ENCODE results near the gene DOK4.

The DOK4 gene

DNA sequence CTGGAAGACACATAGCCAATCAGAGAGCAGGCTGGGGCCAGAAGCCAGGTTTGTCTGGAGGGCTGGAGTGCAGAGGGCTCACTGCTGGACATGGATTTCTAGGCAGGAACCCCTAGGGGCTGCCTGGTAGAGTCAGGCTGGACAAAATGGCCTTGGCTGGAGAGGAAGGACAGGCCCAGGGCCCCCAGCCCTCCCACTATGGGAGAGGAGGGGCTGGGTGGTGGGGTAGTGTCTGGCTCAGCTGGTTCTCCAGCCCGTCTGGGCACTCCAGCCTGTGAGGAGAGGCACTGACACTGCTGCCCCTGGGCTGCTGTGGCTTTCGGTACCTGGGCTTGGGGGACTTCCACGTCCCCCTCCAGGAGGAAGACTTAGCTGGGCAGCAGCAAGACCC is 21.7 kb upstream of the DOK4 start:
- Histone ChIP-seq H3K9ac (ENCODE audit: low read length) (no peak overlapping the region), H4K8ac (ENCODE audit: low read length) (peak overlapping the region; percentile 35), H3K18ac (ENCODE audit: low read depth in 1 of 2, low read length in 2 of 2) (no peak overlapping the region), H3K4me3 (ENCODE audit: insufficient read depth in 1 of 2, low read depth in 1 of 2, low read length in 2 of 2) (no peak overlapping the region), H3K4ac (ENCODE audit: low read depth in 1 of 2, low read length in 2 of 2) (no peak overlapping the region), H2BK12ac (ENCODE audit: low read length in 2 of 2) (peak overlapping the region in 1 of 2 experiments; percentile 30), H4K91ac (ENCODE audit: low read length) (no peak overlapping the region), H3K9me3 (ENCODE audit: control insufficient read depth, low read length) (no peaks in the 10 kb centered on the region), H3K79me1 (replicated peaks; ENCODE audit: low read length, poor library complexity, severe bottlenecking) (no peaks in the 10 kb centered on the region), H3K27me3 (ENCODE audit: control insufficient read depth in 1 of 2, insufficient read depth in 1 of 2, low read length in 2 of 2) (peaks cover 0 to 48% of the 10 kb centered on the region in 2 experiments), H2BK120ac (ENCODE audit: low read depth, low read length) (no peak overlapping the region), H3K14ac (ENCODE audit: low read length in 2 of 2) (peak overlapping the region in 1 of 2 experiments; percentile 37), H2AFZ (ENCODE audit: low read depth, low read length) (no peak overlapping the region), H3K4me2 (ENCODE audit: low read length, poor library complexity, severe bottlenecking) (no peak overlapping the region), H2BK5ac (ENCODE audit: low read depth, low read length, poor library complexity, severe bottlenecking) (no peak overlapping the region), H3K23ac (ENCODE audit: low read length in 2 of 2) (no peak overlapping the region), H2AK5ac (ENCODE audit: low read length, severe bottlenecking) (peak overlapping the region; percentile 27), H2BK15ac (ENCODE audit: low read depth, poor library complexity, severe bottlenecking) (no peak overlapping the region), H3K36me3 (ENCODE audit: control insufficient read depth in 1 of 2, insufficient read depth in 2 of 2, low read depth in 1 of 2, low read length in 2 of 2) (peaks cover 4 to 11% of the 10 kb centered on the region in 2 experiments), H3K4me1 (ENCODE audit: control insufficient read depth, insufficient read depth, low read depth, low read length) (peaks cover 32% of the 10 kb centered on the region), H3K27ac (ENCODE audit: low read length, poor library complexity, severe bottlenecking) (no peak overlapping the region)
- 71% methylated on average over 1 of the region's 3 CpGs for WGBS
- no peak for DNase-seq

DNA sequence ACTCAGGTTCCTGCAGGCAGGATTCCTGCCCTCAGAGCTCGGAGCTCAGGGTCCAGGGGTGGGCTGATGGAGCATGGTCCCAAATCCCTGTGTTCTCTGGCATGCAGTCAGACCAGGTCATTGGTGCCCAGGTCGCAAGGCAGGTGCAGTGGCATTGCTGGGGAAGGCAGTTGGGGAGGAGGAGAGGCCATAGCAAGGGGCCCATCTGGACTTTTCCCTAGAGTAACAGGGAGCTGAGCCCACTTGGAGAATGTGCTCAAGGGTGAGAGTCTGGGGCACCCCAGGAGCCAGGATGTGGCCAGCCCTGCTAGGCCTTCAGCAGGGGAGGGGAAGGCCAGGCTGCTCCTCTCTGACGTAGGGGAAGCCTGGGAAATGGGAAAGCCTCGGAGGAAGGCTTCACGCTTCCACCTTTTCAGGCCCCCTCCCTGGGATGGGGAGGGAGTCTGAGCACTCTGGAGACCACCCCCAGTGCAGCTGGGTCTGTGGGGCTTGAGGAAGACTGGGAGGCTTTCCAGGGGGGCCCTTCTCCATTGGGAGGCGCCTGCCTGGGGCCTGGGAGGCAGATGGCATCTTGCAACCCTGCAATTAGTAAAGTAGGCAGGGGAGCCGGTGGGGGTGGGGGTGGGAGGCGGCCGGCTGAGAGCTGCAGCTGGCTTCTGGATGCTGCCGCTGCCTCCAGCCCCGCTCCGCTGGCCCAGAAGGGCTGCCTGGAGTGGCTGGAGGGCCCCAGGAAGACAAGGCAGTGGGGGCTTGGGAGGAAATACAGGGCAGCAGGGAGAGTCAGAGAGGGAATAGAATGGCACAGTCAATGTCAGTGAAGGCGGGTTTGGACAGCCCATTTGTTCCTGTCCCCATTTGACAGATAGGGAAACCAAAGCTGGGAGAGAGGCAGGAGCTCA is 21.1 kb upstream of the DOK4 start:
- H3K4me2 ChIP-seq (ENCODE audit: low read length, poor library complexity, severe bottlenecking), result no peak overlapping the region
- H3K4ac ChIP-seq (ENCODE audit: low read depth in 1 of 2, low read length in 2 of 2), result no peak overlapping the region
- H2AK5ac ChIP-seq (ENCODE audit: low read length, severe bottlenecking), result peak overlapping the region; percentile 27
- no peak overlapping the region for H3K27ac ChIP-seq (ENCODE audit: low read length, poor library complexity, severe bottlenecking)
- H3K4me3 ChIP-seq (ENCODE audit: insufficient read depth in 1 of 2, low read depth in 1 of 2, low read length in 2 of 2), result no peak overlapping the region
- H3K23ac ChIP-seq (ENCODE audit: low read length in 2 of 2), result no peak overlapping the region
- no peaks in the 10 kb centered on the region for H3K79me1 ChIP-seq (replicated peaks; ENCODE audit: low read length, poor library complexity, severe bottlenecking)
- no peak overlapping the region for H4K91ac ChIP-seq (ENCODE audit: low read length)
- 49% methylated on average over 13 of the region's 13 CpGs for WGBS
- H3K36me3 ChIP-seq (ENCODE audit: control insufficient read depth in 1 of 2, insufficient read depth in 2 of 2, low read depth in 1 of 2, low read length in 2 of 2), result peaks cover under 1 to 5% of the 10 kb centered on the region in 2 experiments
- H3K18ac ChIP-seq (ENCODE audit: low read depth in 1 of 2, low read length in 2 of 2), result no peak overlapping the region
- H3K4me1 ChIP-seq (ENCODE audit: control insufficient read depth, insufficient read depth, low read depth, low read length), result peaks cover 25% of the 10 kb centered on the region
- H3K14ac ChIP-seq (ENCODE audit: low read length in 2 of 2), result peak overlapping the region in 1 of 2 experiments; percentile 62
- peak overlapping the region; percentile 39 for H2BK120ac ChIP-seq (ENCODE audit: low read depth, low read length)
- H3K27me3 ChIP-seq (ENCODE audit: control insufficient read depth in 1 of 2, insufficient read depth in 1 of 2, low read length in 2 of 2), result peaks cover 0 to 54% of the 10 kb centered on the region in 2 experiments
- no peaks in the 10 kb centered on the region for H3K9me3 ChIP-seq (ENCODE audit: control insufficient read depth, low read length)
- peak overlapping the region; percentile 32 for H4K8ac ChIP-seq (ENCODE audit: low read length)
- peak overlapping the region in 1 of 2 experiments; percentile 12 for H2BK12ac ChIP-seq (ENCODE audit: low read length in 2 of 2)
- H2AFZ ChIP-seq (ENCODE audit: low read depth, low read length), result no peak overlapping the region
- H2BK5ac ChIP-seq (ENCODE audit: low read depth, low read length, poor library complexity, severe bottlenecking), result no peak overlapping the region
- DNase-seq, result no peak
- H2BK15ac ChIP-seq (ENCODE audit: low read depth, poor library complexity, severe bottlenecking), result no peak overlapping the region
- H3K9ac ChIP-seq (ENCODE audit: low read length), result no peak overlapping the region

DNA sequence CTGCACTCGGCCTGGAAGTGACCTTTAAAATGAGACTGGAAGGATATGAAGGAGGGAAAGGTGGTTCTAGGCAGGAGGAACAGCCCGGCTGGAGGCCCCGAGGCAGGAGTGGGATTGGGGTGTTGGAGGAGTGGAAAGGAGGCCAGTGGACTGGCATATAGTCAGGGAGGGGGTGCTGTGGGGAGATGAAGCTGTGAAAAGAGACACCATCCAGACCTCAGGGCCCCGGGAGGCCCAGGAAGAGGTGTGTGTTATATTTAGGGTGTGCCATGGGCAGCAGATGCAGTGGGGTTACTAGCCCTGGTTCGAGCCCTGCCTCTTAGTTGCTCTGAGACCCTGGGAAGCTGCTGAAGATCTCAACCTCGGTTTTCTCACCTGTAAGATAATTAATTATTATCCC is 18.9 kb upstream of the DOK4 start:
- WGBS, result 87% methylated on average over 6 of the region's 6 CpGs
- Histone ChIP-seq H2BK12ac (ENCODE audit: low read length in 2 of 2) (no peak overlapping the region), H2BK5ac (ENCODE audit: low read depth, low read length, poor library complexity, severe bottlenecking) (no peak overlapping the region), H3K27me3 (ENCODE audit: control insufficient read depth in 1 of 2, insufficient read depth in 1 of 2, low read length in 2 of 2) (peaks cover 0 to 70% of the 10 kb centered on the region in 2 experiments), H3K14ac (ENCODE audit: low read length in 2 of 2) (no peak overlapping the region), H4K91ac (ENCODE audit: low read length) (no peak overlapping the region), H3K23ac (ENCODE audit: low read length in 2 of 2) (no peak overlapping the region), H3K4ac (ENCODE audit: low read depth in 1 of 2, low read length in 2 of 2) (no peak overlapping the region), H3K4me3 (ENCODE audit: insufficient read depth in 1 of 2, low read depth in 1 of 2, low read length in 2 of 2) (no peak overlapping the region), H2BK15ac (ENCODE audit: low read depth, poor library complexity, severe bottlenecking) (no peak overlapping the region), H3K18ac (ENCODE audit: low read depth in 1 of 2, low read length in 2 of 2) (no peak overlapping the region), H3K9ac (ENCODE audit: low read length) (no peak overlapping the region), H3K4me2 (ENCODE audit: low read length, poor library complexity, severe bottlenecking) (no peak overlapping the region), H2BK120ac (ENCODE audit: low read depth, low read length) (no peak overlapping the region), H2AFZ (ENCODE audit: low read depth, low read length) (no peak overlapping the region), H3K79me1 (replicated peaks; ENCODE audit: low read length, poor library complexity, severe bottlenecking) (no peaks in the 10 kb centered on the region), H3K36me3 (ENCODE audit: control insufficient read depth in 1 of 2, insufficient read depth in 2 of 2, low read depth in 1 of 2, low read length in 2 of 2) (no peaks in the 10 kb centered on the region), H3K9me3 (ENCODE audit: control insufficient read depth, low read length) (no peaks in the 10 kb centered on the region), H4K8ac (ENCODE audit: low read length) (no peak overlapping the region), H3K4me1 (ENCODE audit: control insufficient read depth, insufficient read depth, low read depth, low read length) (peaks cover 22% of the 10 kb centered on the region), H3K27ac (ENCODE audit: low read length, poor library complexity, severe bottlenecking) (no peak overlapping the region), H2AK5ac (ENCODE audit: low read length, severe bottlenecking) (no peak overlapping the region)
- DNase-seq, result no peak

DNA sequence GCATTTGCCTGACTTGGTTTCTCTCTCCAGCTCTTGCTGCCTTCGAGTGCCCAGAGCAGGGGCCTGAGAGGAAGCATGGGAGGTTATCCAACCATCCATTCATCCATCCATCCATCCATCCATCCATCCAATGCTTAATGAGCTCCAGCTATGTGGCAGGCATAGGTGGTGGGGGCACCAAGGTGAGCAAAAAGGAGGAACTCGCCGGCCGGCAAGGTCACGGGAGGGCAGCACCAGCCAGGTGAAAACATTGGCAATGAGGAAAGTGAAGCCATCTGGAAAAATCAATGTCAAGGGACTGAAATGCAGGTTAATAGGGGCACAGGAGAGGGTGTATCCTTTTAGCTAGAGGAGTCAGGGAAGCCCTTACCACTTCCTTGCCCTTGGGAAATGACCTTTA is 18.2 kb upstream of the DOK4 start:
- 94% methylated on average over 5 of the region's 5 CpGs for WGBS
- no peak overlapping the region for H3K4me3 ChIP-seq (ENCODE audit: insufficient read depth in 1 of 2, low read depth in 1 of 2, low read length in 2 of 2)
- H3K27ac ChIP-seq (ENCODE audit: low read length, poor library complexity, severe bottlenecking), result no peak overlapping the region
- no peak overlapping the region for H3K9ac ChIP-seq (ENCODE audit: low read length)
- H3K23ac ChIP-seq (ENCODE audit: low read length in 2 of 2), result no peak overlapping the region
- H3K4ac ChIP-seq (ENCODE audit: low read depth in 1 of 2, low read length in 2 of 2), result no peak overlapping the region
- H3K4me2 ChIP-seq (ENCODE audit: low read length, poor library complexity, severe bottlenecking), result no peak overlapping the region
- no peaks in the 10 kb centered on the region for H3K79me1 ChIP-seq (replicated peaks; ENCODE audit: low read length, poor library complexity, severe bottlenecking)
- no peak overlapping the region for H3K18ac ChIP-seq (ENCODE audit: low read depth in 1 of 2, low read length in 2 of 2)
- H4K8ac ChIP-seq (ENCODE audit: low read length), result no peak overlapping the region
- no peak overlapping the region for H3K14ac ChIP-seq (ENCODE audit: low read length in 2 of 2)
- H4K91ac ChIP-seq (ENCODE audit: low read length), result no peak overlapping the region
- no peak overlapping the region for H2BK12ac ChIP-seq (ENCODE audit: low read length in 2 of 2)
- no peak overlapping the region for H2BK15ac ChIP-seq (ENCODE audit: low read depth, poor library complexity, severe bottlenecking)
- no peak overlapping the region for H2BK5ac ChIP-seq (ENCODE audit: low read depth, low read length, poor library complexity, severe bottlenecking)
- no peaks in the 10 kb centered on the region for H3K36me3 ChIP-seq (ENCODE audit: control insufficient read depth in 1 of 2, insufficient read depth in 2 of 2, low read depth in 1 of 2, low read length in 2 of 2)
- no peak overlapping the region for H2AK5ac ChIP-seq (ENCODE audit: low read length, severe bottlenecking)
- no peaks in the 10 kb centered on the region for H3K9me3 ChIP-seq (ENCODE audit: control insufficient read depth, low read length)
- no peak overlapping the region for H2AFZ ChIP-seq (ENCODE audit: low read depth, low read length)
- no peak for DNase-seq
- H2BK120ac ChIP-seq (ENCODE audit: low read depth, low read length), result no peak overlapping the region
- peaks cover 0 to 72% of the 10 kb centered on the region in 2 experiments for H3K27me3 ChIP-seq (ENCODE audit: control insufficient read depth in 1 of 2, insufficient read depth in 1 of 2, low read length in 2 of 2)
- H3K4me1 ChIP-seq (ENCODE audit: control insufficient read depth, insufficient read depth, low read depth, low read length), result peaks cover 19% of the 10 kb centered on the region
